WTC11 (cell line): ENCODE data around the gene PHLDB3. TPM values are rescaled to one million over a fixed set of nuclear protein-coding genes. Genes with fewer than 3 reads are reported as not detected.

Source experiments
- ATAC-seq: fragments of 200-7000 bp; cut with Tn5 transposase; 2 replicates; pipeline ENCODE4 v1.10.0; 2021; ENCODE audit warnings: mild to moderate bottlenecking, moderate library complexity
- CTCF ChIA-PET: fragments of 300-600 bp; sonication (Branson Sonifier 250); formaldehyde crosslinking; loops from one replicate; lab custom pipeline; 2021; ENCODE audit warnings: antibody characterized with exemption; lab: Charles Lee
- POLR2A ChIA-PET: fragments of 350-600 bp; sonication (Branson Sonifier 250); formaldehyde crosslinking; loops from one replicate; lab custom pipeline; 2021; ENCODE audit warnings: antibody characterized with exemption; lab: Charles Lee
- DNase-seq: peaks from one replicate; pipeline ENCODE4 v3.0.0; 2021; ENCODE audit warnings: low spot score
- H3K27ac Mint-ChIP-seq: 2 replicates; pipeline ENCODE4 v1.8.0; 2021; ENCODE audit warnings: mixed read lengths
- H3K27me3 Mint-ChIP-seq: 2 replicates; pipeline ENCODE4 v1.8.0; 2021; ENCODE audit warnings: low read depth, mild to moderate bottlenecking, moderate library complexity, mixed read lengths
- H3K36me3 Mint-ChIP-seq: 2 replicates; pipeline ENCODE4 v1.8.0; 2021; ENCODE audit warnings: mixed read lengths
- H3K4me1 Mint-ChIP-seq: 2 replicates; pipeline ENCODE4 v1.8.0; 2022; ENCODE audit warnings: mixed read lengths
- H3K4me3 Mint-ChIP-seq: 2 replicates; pipeline ENCODE4 v1.8.0; 2021; ENCODE audit warnings: mild to moderate bottlenecking, moderate library complexity, mixed read lengths
- H3K9me3 Mint-ChIP-seq: 2 replicates; pipeline ENCODE4 v1.8.0; 2021; ENCODE audit warnings: mixed read lengths
- ARID4B ChIP-seq: sonication (generic); formaldehyde crosslinking; IDR thresholded peaks from 2 replicates; pipeline ENCODE4 v1.8.0; 2023; ENCODE audit warnings: missing genetic modification reagents, mild to moderate bottlenecking, borderline replicate concordance
- ATF3 ChIP-seq: sonication (generic); formaldehyde crosslinking; conservative IDR thresholded peaks from 2 replicates; pipeline ENCODE4 v1.8.1; 2022; ENCODE audit warnings: mild to moderate bottlenecking, missing genetic modification reagents
- E2F4 ChIP-seq: sonication (generic); formaldehyde crosslinking; IDR thresholded peaks from 2 replicates; pipeline ENCODE4 v1.8.1; 2022; ENCODE audit warnings: low read depth, mild to moderate bottlenecking, moderate library complexity, missing genetic modification reagents, borderline replicate concordance
- E2F5 ChIP-seq: sonication (generic); formaldehyde crosslinking; IDR thresholded peaks from 2 replicates; pipeline ENCODE4 v1.8.1; 2022; ENCODE audit warnings: mild to moderate bottlenecking, moderate library complexity, missing genetic modification reagents
- ETV6 ChIP-seq: sonication (generic); formaldehyde crosslinking; IDR thresholded peaks from 2 replicates; pipeline ENCODE4 v1.8.1; 2022; ENCODE audit warnings: mild to moderate bottlenecking, missing genetic modification reagents
- HMGA2 ChIP-seq: fragments of 250-450 bp; sonication (Bioruptor Pico); IDR thresholded peaks from 2 replicates; pipeline ENCODE4 v1.4.0; 2021; ENCODE audit warnings: mild to moderate bottlenecking, moderate library complexity
- JAZF1 ChIP-seq: fragments of 250-450 bp; sonication (Bioruptor Pico); IDR thresholded peaks from 2 replicates; pipeline ENCODE4 v1.9.0; 2021; ENCODE audit warnings: moderate library complexity, mild to moderate bottlenecking, inconsistent platforms
- NR2C2 ChIP-seq: sonication (generic); formaldehyde crosslinking; IDR thresholded peaks from 2 replicates; pipeline ENCODE4 v1.8.0; 2022; ENCODE audit warnings: mild to moderate bottlenecking, missing genetic modification reagents
- NR3C1 ChIP-seq: sonication (generic); formaldehyde crosslinking; conservative IDR thresholded peaks from 2 replicates; pipeline ENCODE4 v1.8.1; 2023; ENCODE audit warnings: low read depth, mild to moderate bottlenecking, missing genetic modification reagents
- RELA ChIP-seq: sonication (generic); formaldehyde crosslinking; IDR thresholded peaks from 2 replicates; pipeline ENCODE4 v1.8.1; 2022; ENCODE audit warnings: missing genetic modification reagents, mild to moderate bottlenecking, borderline replicate concordance
- SP1 ChIP-seq: sonication (generic); formaldehyde crosslinking; conservative IDR thresholded peaks from 2 replicates; pipeline ENCODE4 v1.8.1; 2022; ENCODE audit warnings: missing genetic modification reagents
- TP53 ChIP-seq: sonication (generic); formaldehyde crosslinking; IDR thresholded peaks from 2 replicates; pipeline ENCODE4 v1.8.1; 2023; ENCODE audit warnings: mild to moderate bottlenecking, missing genetic modification reagents
- ZNF263 ChIP-seq: sonication (generic); formaldehyde crosslinking; IDR thresholded peaks from 2 replicates; pipeline ENCODE4 v1.8.1; 2022; ENCODE audit warnings: low read depth, mild to moderate bottlenecking, moderate library complexity, missing genetic modification reagents
- total RNA-seq: library from RNA; stranded (reverse); gene quantifications from 3 replicates; pipeline ENCODE4 v1.2.3, GENCODE V29; 2021

Gene PHLDB3
- total RNA-seq, 1 experiment from 2014 or later: 14.6 TPM

GRCh38 chr19:43464134-43464775, 40.3 kb downstream of the PHLDB3 start:
- DNase-seq: peak; percentile 80
- CTCF ChIA-PET: interaction anchor here (0.7 to 5.0 kb wide), 14 partner anchors 10 to 204 kb away, joined by 3 to 66 read pairs (median 9); partner anchors contain the start of genes PHLDB3 and ZNF575
- no peaks in the 10 kb centered on the region for H3K9me3 Mint-ChIP-seq
- POLR2A ChIA-PET: interaction anchor here (0.7 to 2.2 kb wide), 6 partner anchors 38 to 244 kb away, joined by 3 to 11 read pairs (median 6); partner anchors contain the start of genes PHLDB3 and ZNF575
- TF ChIP-seq TP53 (CRISPR knock-in tag) (no peak), SP1 (peak; percentile 12; the same call in 1 of the 2 replicates), ARID4B (CRISPR knock-in tag) (no peak), E2F4 (CRISPR knock-in tag) (no peak)
- TF ChIP-seq, all 79 proteins: peak for 1
- Mint-ChIP-seq H3K4me1 (peaks cover 14% of the 10 kb centered on the region), H3K27ac (peak overlapping the region; percentile 99), H3K4me3 (peak overlapping the region; percentile 91), H3K36me3 (no peaks in the 10 kb centered on the region), H3K27me3 (peaks cover 71% of the 10 kb centered on the region)
- peak; percentile 31 for ATAC-seq

- ChIA-PET CTCF (interaction anchor here (0.6 to 5.0 kb wide), 20 partner anchors 11 to 205 kb away, joined by 3 to 66 read pairs (median 4); partner anchors contain the start of genes IRGQ, PHLDB3, ZNF575 and ZNF576), POLR2A (interaction anchor here (1.3 to 2.2 kb wide), 6 partner anchors 39 to 205 kb away, joined by 3 to 11 read pairs (median 6); partner anchors contain the start of genes PHLDB3 and ZNF575)
- peak overlapping the region; percentile 91 for H3K4me3 Mint-ChIP-seq
- DNase-seq (peak; percentile 99), ATAC-seq (peak; percentile 89)
- no peak for TF ChIP-seq JAZF1 (CRISPR knock-in tag)
- no peak for TF ChIP-seq ATF3 (CRISPR knock-in tag)
- TF ChIP-seq HMGA2 (CRISPR knock-in tag): no peak
- TF ChIP-seq ZNF263 (CRISPR knock-in tag): no peak
- TF ChIP-seq RELA (CRISPR knock-in tag): no peak
- no peak for TF ChIP-seq ETV6 (CRISPR knock-in tag)
- no peak for TF ChIP-seq NR3C1 (CRISPR knock-in tag)
- peak; percentile 70 for TF ChIP-seq E2F5 (CRISPR knock-in tag)
- TF ChIP-seq SP1: peak; percentile 69
- TF ChIP-seq NR2C2 (CRISPR knock-in tag): no peak
- H3K9me3 Mint-ChIP-seq: no peaks in the 10 kb centered on the region
- H3K27ac Mint-ChIP-seq: peak overlapping the region; percentile 99
- H3K4me1 Mint-ChIP-seq: peaks cover 14% of the 10 kb centered on the region
- peaks cover 71% of the 10 kb centered on the region for H3K27me3 Mint-ChIP-seq
- no peaks in the 10 kb centered on the region for H3K36me3 Mint-ChIP-seq
Measured at GRCh38 chr19:43463381-43464133, 41.0 kb downstream of the PHLDB3 start.
